HEK293 (cell line): ENCODE measurements around the gene BBOX1.

ENCODE experiments used
- CTCF ChIA-PET: fragments of 350-600 bp; formaldehyde crosslinking; extraction: SDS; loops from one replicate; lab custom pipeline; 2021; ENCODE audit warnings: antibody characterized with exemption; lab: Yijun Ruan, JAX
- POLR2A ChIA-PET: fragments of 300-600 bp; formaldehyde crosslinking; extraction: SDS; loops from one replicate; lab custom pipeline; 2020; ENCODE audit warnings: antibody characterized with exemption, inconsistent platforms; lab: Yijun Ruan, JAX
- H3K27ac ChIP-seq: fragments of 200-500 bp; sonication (Bioruptor generic); 2 replicates; pipeline ENCODE4 v1.5.1; 2014; ENCODE audit warnings: low read depth, low read length, control low read depth, inconsistent platforms; ENCODE audit errors: extremely low read depth
- H3K36me3 ChIP-seq, 2 experiments: fragments of 200-500 bp in 1 of 2; sonication (Bioruptor generic) in 1 of 2; 1 replicate in 1 of 2; 2 replicates in 1 of 2; pipeline ENCODE4 v1.5.1; 2014 to 2017; ENCODE audit warnings: inconsistent platforms in 2 of 2, low read length in 2 of 2; ENCODE audit not compliant: control insufficient read depth in 2 of 2, insufficient read depth in 1 of 2
- H3K4me1 ChIP-seq: fragments of 200-500 bp; sonication (Bioruptor generic); 2 replicates; pipeline ENCODE4 v1.5.1; 2014; ENCODE audit warnings: mild to moderate bottlenecking, low read length, inconsistent platforms; ENCODE audit not compliant: control insufficient read depth, insufficient read depth
- H3K4me3 ChIP-seq: 2 replicates; pipeline ENCODE4 v1.5.1; 2011; ENCODE audit warnings: low read depth, mild to moderate bottlenecking, control low read depth, low read length, moderate library complexity
- H3K9me3 ChIP-seq: fragments of 200-500 bp; sonication (Bioruptor generic); 2 replicates; pipeline ENCODE4 v1.5.1; 2014; ENCODE audit warnings: low read depth, low read length, inconsistent platforms; ENCODE audit not compliant: control insufficient read depth, insufficient read depth
- GLI4 ChIP-seq: fragments of 450-650 bp; formaldehyde crosslinking; IDR thresholded peaks from 2 replicates; pipeline ENCODE4 v1.5.1; 2016; ENCODE audit warnings: missing biosample characterization, missing genetic modification characterization
- REST ChIP-seq: fragments of 450-650 bp; formaldehyde crosslinking; IDR thresholded peaks from 2 replicates; pipeline ENCODE4 v1.5.1; 2016; ENCODE audit warnings: missing biosample characterization, missing genetic modification characterization
- SCRT2 ChIP-seq: fragments of 450-650 bp; formaldehyde crosslinking; IDR thresholded peaks from 2 replicates; pipeline ENCODE4 v1.5.1; 2016; ENCODE audit warnings: missing biosample characterization, missing genetic modification characterization
- SETDB1 ChIP-seq: IDR thresholded peaks from one replicate; pipeline ENCODE4 v1.6.1; 2017; ENCODE audit warnings: mild to moderate bottlenecking, low read length, moderate library complexity, mixed read lengths; ENCODE audit not compliant: insufficient read length
- ZBTB17 ChIP-seq: fragments of 450-650 bp; formaldehyde crosslinking; IDR thresholded peaks from 2 replicates; pipeline ENCODE4 v1.5.1; 2016; ENCODE audit warnings: missing biosample characterization, missing genetic modification characterization
- ZFP3 ChIP-seq: fragments of 450-650 bp; formaldehyde crosslinking; IDR thresholded peaks from 2 replicates; pipeline ENCODE4 v1.5.1; 2016; ENCODE audit warnings: low read depth, missing biosample characterization, missing genetic modification characterization
- ZNF114 ChIP-seq: fragments of 450-650 bp; formaldehyde crosslinking; IDR thresholded peaks from 2 replicates; pipeline ENCODE4 v1.5.0; 2017; ENCODE audit warnings: missing biosample characterization, missing genetic modification characterization
- ZNF155 ChIP-seq: fragments of 450-650 bp; formaldehyde crosslinking; IDR thresholded peaks from 2 replicates; pipeline ENCODE4 v1.5.1; 2016; ENCODE audit warnings: missing biosample characterization, missing genetic modification characterization
- ZNF184 ChIP-seq: fragments of 450-650 bp; IDR thresholded peaks from 2 replicates; pipeline ENCODE4 v1.5.1; 2018; ENCODE audit warnings: missing biosample characterization, mild to moderate bottlenecking, missing genetic modification characterization
- ZNF221 ChIP-seq: fragments of 450-650 bp; formaldehyde crosslinking; IDR thresholded peaks from 2 replicates; pipeline ENCODE4 v1.5.1; 2017; ENCODE audit warnings: missing biosample characterization, missing genetic modification characterization, borderline replicate concordance
- ZNF292 ChIP-seq: fragments of 450-650 bp; formaldehyde crosslinking; IDR thresholded peaks from 2 replicates; pipeline ENCODE4 v1.5.1; 2016; ENCODE audit warnings: low read depth, missing biosample characterization, missing genetic modification characterization, borderline replicate concordance
- ZNF341 ChIP-seq: fragments of 450-650 bp; formaldehyde crosslinking; IDR thresholded peaks from 2 replicates; pipeline ENCODE4; 2016; ENCODE audit warnings: low read depth, missing biosample characterization, missing genetic modification characterization
- ZNF423 ChIP-seq: fragments of 450-650 bp; formaldehyde crosslinking; IDR thresholded peaks from 2 replicates; pipeline ENCODE4 v1.5.1; 2016; ENCODE audit warnings: missing biosample characterization, missing genetic modification characterization
- ZNF623 ChIP-seq: fragments of 450-650 bp; formaldehyde crosslinking; IDR thresholded peaks from 2 replicates; pipeline ENCODE4 v1.5.1; 2016; ENCODE audit warnings: missing biosample characterization, missing genetic modification characterization
- ZNF626 ChIP-seq: fragments of 450-650 bp; sonication (Bioruptor Pico); formaldehyde crosslinking; IDR thresholded peaks from 2 replicates; pipeline ENCODE4 v1.5.1; 2018; ENCODE audit warnings: missing biosample characterization, missing genetic modification characterization, inconsistent platforms
- ZNF654 ChIP-seq: fragments of 450-650 bp; formaldehyde crosslinking; IDR thresholded peaks from 2 replicates; pipeline ENCODE4 v1.5.1; 2016; ENCODE audit warnings: low read depth, missing biosample characterization, missing genetic modification characterization
- ZNF658 ChIP-seq: fragments of 450-650 bp; formaldehyde crosslinking; IDR thresholded peaks from 2 replicates; pipeline ENCODE4; 2016; ENCODE audit warnings: missing biosample characterization, missing genetic modification characterization
- ZNF707 ChIP-seq: fragments of 450-650 bp; formaldehyde crosslinking; IDR thresholded peaks from 2 replicates; pipeline ENCODE4 v1.5.1; 2016; ENCODE audit warnings: missing biosample characterization, missing genetic modification characterization
- ZNF837 ChIP-seq: fragments of 450-650 bp; formaldehyde crosslinking; IDR thresholded peaks from 2 replicates; pipeline ENCODE4 v1.5.1; 2016; ENCODE audit warnings: missing biosample characterization, missing genetic modification characterization
- ZSCAN16 ChIP-seq: fragments of 450-650 bp; formaldehyde crosslinking; IDR thresholded peaks from 2 replicates; pipeline ENCODE4 v1.5.1; 2016; ENCODE audit warnings: missing biosample characterization, missing genetic modification characterization
- ZSCAN23 ChIP-seq: fragments of 450-650 bp; formaldehyde crosslinking; IDR thresholded peaks from 2 replicates; pipeline ENCODE4 v1.5.1; 2016; ENCODE audit warnings: missing biosample characterization, missing genetic modification characterization
- TF ChIP-seq, protein P1 (sequence below): fragments of 450-650 bp; formaldehyde crosslinking; IDR thresholded peaks from 2 replicates; pipeline ENCODE4 v1.5.1; 2016; ENCODE audit warnings: missing biosample characterization, missing genetic modification characterization
- TF ChIP-seq, protein P2 (sequence below): fragments of 450-650 bp; formaldehyde crosslinking; IDR thresholded peaks from 2 replicates; pipeline ENCODE4 v1.5.1; 2016; ENCODE audit warnings: missing biosample characterization, missing genetic modification characterization
- TF ChIP-seq, protein P3 (sequence below): fragments of 450-650 bp; formaldehyde crosslinking; conservative IDR thresholded peaks from 2 replicates; pipeline ENCODE4 v1.5.1; 2016; ENCODE audit warnings: low read depth, missing biosample characterization, missing genetic modification characterization
- TF ChIP-seq, protein P4 (sequence below): fragments of 450-650 bp; formaldehyde crosslinking; IDR thresholded peaks from 2 replicates; pipeline ENCODE4 v1.5.1; 2016; ENCODE audit warnings: missing biosample characterization, missing genetic modification characterization

Gene BBOX1

GRCh38 chr11:27139742-27140367 lies 99.2 kb downstream of the BBOX1 start (continued):
- TF ChIP-seq, protein P1, sequence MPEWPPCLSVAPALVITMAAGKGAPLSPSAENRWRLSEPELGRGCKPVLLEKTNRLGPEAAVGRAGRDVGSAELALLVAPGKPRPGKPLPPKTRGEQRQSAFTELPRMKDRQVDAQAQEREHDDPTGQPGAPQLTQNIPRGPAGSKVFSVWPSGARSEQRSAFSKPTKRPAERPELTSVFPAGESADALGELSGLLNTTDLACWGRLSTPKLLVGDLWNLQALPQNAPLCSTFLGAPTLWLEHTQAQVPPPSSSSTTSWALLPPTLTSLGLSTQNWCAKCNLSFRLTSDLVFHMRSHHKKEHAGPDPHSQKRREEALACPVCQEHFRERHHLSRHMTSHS (tag by site-specific recombination) = no peak
- TF ChIP-seq GLI4 = no peak
- TF ChIP-seq ZNF184 (tag by site-specific recombination) = peak; percentile 27; the same call in 1 of the 2 replicates
- no peak for TF ChIP-seq ZNF837
- no peak for TF ChIP-seq SCRT2
- TF ChIP-seq ZFP3 (tag by site-specific recombination) = no peak
- TF ChIP-seq ZNF626 (tag by site-specific recombination) = no peak
- TF ChIP-seq, protein P2, sequence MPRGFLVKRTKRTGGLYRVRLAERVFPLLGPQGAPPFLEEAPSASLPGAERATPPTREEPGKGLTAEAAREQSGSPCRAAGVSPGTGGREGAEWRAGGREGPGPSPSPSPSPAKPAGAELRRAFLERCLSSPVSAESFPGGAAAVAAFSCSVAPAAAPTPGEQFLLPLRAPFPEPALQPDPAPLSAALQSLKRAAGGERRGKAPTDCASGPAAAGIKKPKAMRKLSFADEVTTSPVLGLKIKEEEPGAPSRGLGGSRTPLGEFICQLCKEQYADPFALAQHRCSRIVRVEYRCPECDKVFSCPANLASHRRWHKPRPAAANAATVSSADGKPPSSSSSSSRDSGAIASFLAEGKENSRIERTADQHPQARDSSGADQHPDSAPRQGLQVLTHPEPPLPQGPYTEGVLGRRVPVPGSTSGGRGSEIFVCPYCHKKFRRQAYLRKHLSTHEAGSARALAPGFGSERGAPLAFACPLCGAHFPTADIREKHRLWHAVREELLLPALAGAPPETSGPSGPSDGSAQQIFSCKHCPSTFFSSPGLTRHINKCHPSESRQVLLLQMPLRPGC (tag by site-specific recombination) = 0 out of 2 replicates have a peak, but pooled peaks have one; percentile 76
- no peak for TF ChIP-seq ZNF155 (tag by site-specific recombination)

- CTCF ChIA-PET = interaction anchor here (0.7 kb wide), 1 partner anchor 609 kb away, joined by 5 read pairs; no protein-coding TSS in a partner anchor
- Histone ChIP-seq H3K27ac (no peak overlapping the region), H3K4me3 (no peak overlapping the region), H3K36me3 (no peaks in the 10 kb centered on the region), H3K4me1 (peaks cover 14% of the 10 kb centered on the region), H3K9me3 (no peaks in the 10 kb centered on the region)
- POLR2A ChIA-PET = no interaction called here
- TF ChIP-seq, protein P3, sequence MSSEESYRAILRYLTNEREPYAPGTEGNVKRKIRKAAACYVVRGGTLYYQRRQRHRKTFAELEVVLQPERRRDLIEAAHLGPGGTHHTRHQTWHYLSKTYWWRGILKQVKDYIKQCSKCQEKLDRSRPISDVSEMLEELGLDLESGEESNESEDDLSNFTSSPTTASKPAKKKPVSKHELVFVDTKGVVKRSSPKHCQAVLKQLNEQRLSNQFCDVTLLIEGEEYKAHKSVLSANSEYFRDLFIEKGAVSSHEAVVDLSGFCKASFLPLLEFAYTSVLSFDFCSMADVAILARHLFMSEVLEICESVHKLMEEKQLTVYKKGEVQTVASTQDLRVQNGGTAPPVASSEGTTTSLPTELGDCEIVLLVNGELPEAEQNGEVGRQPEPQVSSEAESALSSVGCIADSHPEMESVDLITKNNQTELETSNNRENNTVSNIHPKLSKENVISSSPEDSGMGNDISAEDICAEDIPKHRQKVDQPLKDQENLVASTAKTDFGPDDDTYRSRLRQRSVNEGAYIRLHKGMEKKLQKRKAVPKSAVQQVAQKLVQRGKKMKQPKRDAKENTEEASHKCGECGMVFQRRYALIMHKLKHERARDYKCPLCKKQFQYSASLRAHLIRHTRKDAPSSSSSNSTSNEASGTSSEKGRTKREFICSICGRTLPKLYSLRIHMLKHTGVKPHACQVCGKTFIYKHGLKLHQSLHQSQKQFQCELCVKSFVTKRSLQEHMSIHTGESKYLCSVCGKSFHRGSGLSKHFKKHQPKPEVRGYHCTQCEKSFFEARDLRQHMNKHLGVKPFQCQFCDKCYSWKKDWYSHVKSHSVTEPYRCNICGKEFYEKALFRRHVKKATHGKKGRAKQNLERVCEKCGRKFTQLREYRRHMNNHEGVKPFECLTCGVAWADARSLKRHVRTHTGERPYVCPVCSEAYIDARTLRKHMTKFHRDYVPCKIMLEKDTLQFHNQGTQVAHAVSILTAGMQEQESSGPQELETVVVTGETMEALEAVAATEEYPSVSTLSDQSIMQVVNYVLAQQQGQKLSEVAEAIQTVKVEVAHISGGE = no peak
- TF ChIP-seq ZNF114 (tag by site-specific recombination) (no peak), ZNF623 (tag by site-specific recombination) (no peak), SETDB1 (peak; percentile 93), ZSCAN23 (tag by site-specific recombination) (no peak)
Observed at GRCh38 chr11:27141576-27141975, 101.0 kb downstream of the BBOX1 start.

DNA sequence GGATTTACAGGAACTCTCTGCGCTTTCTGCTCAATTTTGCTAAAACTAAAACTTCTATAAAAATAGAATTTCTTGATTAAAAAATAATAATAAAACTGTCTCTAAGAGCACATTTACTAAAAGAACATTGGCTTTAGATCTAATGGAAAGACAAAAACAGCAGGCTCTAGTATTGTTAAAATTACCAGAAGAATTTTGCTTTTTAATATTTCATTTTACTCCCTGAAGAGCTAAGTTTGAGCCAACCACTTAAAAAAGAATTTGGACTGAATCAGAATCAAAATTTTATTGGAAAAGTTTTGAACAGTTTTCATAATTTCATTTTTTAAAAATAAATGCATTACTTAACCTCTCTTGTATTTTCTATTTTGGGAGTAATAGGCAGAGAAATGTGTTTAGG lies 107.3 kb downstream of the BBOX1 start:
- Histone ChIP-seq H3K27ac (no peak overlapping the region), H3K4me1 (no peaks in the 10 kb centered on the region), H3K36me3 (peaks cover 0 to 6% of the 10 kb centered on the region in 2 experiments; a peak in 1 of 3 replicates), H3K4me3 (no peak overlapping the region), H3K9me3 (no peaks in the 10 kb centered on the region)
- ChIA-PET POLR2A (no interaction called here), CTCF (no interaction called here)
- TF ChIP-seq ZNF221 (no peak), ZNF654 (tag by site-specific recombination) (no peak), ZNF341 (tag by site-specific recombination) (no peak), ZNF423 (tag by site-specific recombination) (no peak), ZSCAN16 (tag by site-specific recombination) (no peak), REST (tag by site-specific recombination) (no peak), ZNF292 (tag by site-specific recombination) (no peak), ZBTB17 (tag by site-specific recombination) (no peak), ZNF707 (tag by site-specific recombination) (no peak), ZNF658 (tag by site-specific recombination) (no peak)
- TF ChIP-seq, protein P4, sequence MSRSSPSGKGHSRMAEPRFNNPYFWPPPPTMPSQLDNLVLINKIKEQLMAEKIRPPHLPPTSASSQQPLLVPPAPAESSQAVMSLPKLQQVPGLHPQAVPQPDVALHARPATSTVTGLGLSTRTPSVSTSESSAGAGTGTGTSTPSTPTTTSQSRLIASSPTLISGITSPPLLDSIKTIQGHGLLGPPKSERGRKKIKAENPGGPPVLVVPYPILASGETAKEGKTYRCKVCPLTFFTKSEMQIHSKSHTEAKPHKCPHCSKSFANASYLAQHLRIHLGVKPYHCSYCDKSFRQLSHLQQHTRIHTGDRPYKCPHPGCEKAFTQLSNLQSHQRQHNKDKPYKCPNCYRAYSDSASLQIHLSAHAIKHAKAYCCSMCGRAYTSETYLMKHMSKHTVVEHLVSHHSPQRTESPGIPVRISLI (tag by site-specific recombination) = no peak
